Thyroid gland (tissue), 4 donors: ENCODE results near the gene WNT7B. TPM values are rescaled to one million over a fixed set of nuclear protein-coding genes. Genes with fewer than 3 reads are reported as not detected.

Experiments used
- DNase-seq, 2 donors: peaks; one replicate each; pipeline ENCODE4 v3.0.0-alpha.2; 2019
- H3K27ac ChIP-seq, 3 donors: fragments of 200-600 bp; sonication (generic); 1 replicate in 2 of 3; 2 replicates in 1 of 3; pipeline ENCODE4 v1.5.1; 2016 to 2019; ENCODE audit warnings: mild to moderate bottlenecking in 1 of 3, moderate library complexity in 1 of 3
- H3K27me3 ChIP-seq: fragments of 200-600 bp; sonication (generic); one replicate; pipeline ENCODE4 v1.5.1; 2019
- H3K36me3 ChIP-seq, 2 donors: fragments of 200-600 bp; sonication (generic); one replicate each; pipeline ENCODE4 v1.5.1; 2016 to 2019
- H3K4me1 ChIP-seq, 2 donors: fragments of 200-600 bp; sonication (generic); one replicate each; pipeline ENCODE4 v1.5.1; 2017 to 2019
- H3K4me3 ChIP-seq, 3 donors: fragments of 200-600 bp; sonication (generic); replicated peaks in 1 of 3; 1 replicate in 2 of 3; 2 replicates in 1 of 3; pipeline ENCODE4 v1.5.1; 2016; ENCODE audit warnings: mild to moderate bottlenecking in 1 of 3
- H3K9me3 ChIP-seq: fragments of 200-600 bp; sonication (generic); one replicate; pipeline ENCODE4 v1.5.1; 2017
- CTCF ChIP-seq, 6 experiments: fragments of 200-600 bp in 3 of 6; fragments of 450-650 bp in 3 of 6; sonication (generic) in 3 of 6; IDR thresholded peaks; one replicate each; pipeline ENCODE4 v1.5.1; 2016 to 2019; ENCODE audit warnings: antibody characterized with exemption in 6 of 6, mild to moderate bottlenecking in 2 of 6, inconsistent platforms in 1 of 6, moderate library complexity in 1 of 6
- POLR2A ChIP-seq, 2 donors: fragments of 450-650 bp; IDR thresholded peaks; one replicate each; pipeline ENCODE4 v1.6.1; 2017; ENCODE audit warnings: antibody characterized with exemption in 2 of 2, mild to moderate bottlenecking in 2 of 2, moderate library complexity in 1 of 2
- WGBS, 2 donors: methylation state at CpG; one replicate each; pipeline ENCODE4 v1.1.5; 2017; 5-methylcytosine and 5-hydroxymethylcytosine counted together
- intact Hi-C: fragments of 100-400 bp; cut with DNase I; formaldehyde crosslinking; loops from one replicate; pipeline ENCODE4 v1.15.1; 2023
- total RNA-seq, 4 donors: library from RNA; depleted of rRNA; stranded (reverse); fragments of >200 nt; gene quantifications; one replicate each; pipeline ENCODE4 v1.2.3, GENCODE V29; 2016

The WNT7B gene
- total RNA-seq, 4 donors from 2014 or later: 0.83 to 4.3 (median 2.5) TPM; not detected in 1

- Histone ChIP-seq H3K4me1 (peaks cover 0 to 19% of the 10 kb centered on the region in 2 donors), H3K27me3 (no peaks in the 10 kb centered on the region), H3K36me3 (no peaks in the 10 kb centered on the region), H3K27ac (no peak overlapping the region), H3K9me3 (no peaks in the 10 kb centered on the region), H3K4me3 (no peak overlapping the region)
- intact Hi-C loops: no loop called here
- peak; percentile 79 to 81 for DNase-seq
- WGBS, 2 donors: 33 to 40% methylated on average over 22 to 27 of the region's 27 CpGs
- TF ChIP-seq CTCF (IDR thresholded peaks at IDR 0.05) (no peak), POLR2A (IDR thresholded peaks at IDR 0.05) (no peak)
Measured at GRCh38 chr22:45911601-45912271, 65.2 kb downstream of the WNT7B start.

GRCh38 chr22:45910928-45911467, 66.0 kb downstream of the WNT7B start:
- Histone ChIP-seq H3K9me3 (no peaks in the 10 kb centered on the region), H3K4me3 (no peak overlapping the region), H3K4me1 (peaks cover 0 to 19% of the 10 kb centered on the region in 2 donors), H3K36me3 (no peaks in the 10 kb centered on the region), H3K27me3 (no peaks in the 10 kb centered on the region), H3K27ac (no peak overlapping the region)
- intact Hi-C loops: no loop called here
- TF ChIP-seq CTCF (IDR thresholded peaks at IDR 0.05) (no peak), POLR2A (IDR thresholded peaks at IDR 0.05) (no peak)
- no peak for DNase-seq
- WGBS, 2 donors: 80 to 86% methylated on average over 13 to 14 of the region's 17 CpGs

- 91 to 96% methylated on average over 3 to 6 of the region's 6 CpGs for WGBS, 2 donors
- no peaks in the 10 kb centered on the region for H3K27me3 ChIP-seq
- no peaks in the 10 kb centered on the region for H3K9me3 ChIP-seq
- no peaks in the 10 kb centered on the region for H3K36me3 ChIP-seq
- no peak overlapping the region for H3K27ac ChIP-seq
- peaks cover 0 to 19% of the 10 kb centered on the region in 2 donors for H3K4me1 ChIP-seq
- TF ChIP-seq CTCF (IDR thresholded peaks at IDR 0.05) (no peak), POLR2A (IDR thresholded peaks at IDR 0.05) (no peak)
- no peak overlapping the region for H3K4me3 ChIP-seq
- intact Hi-C loops: no loop called here
- no peak for DNase-seq
Measured at GRCh38 chr22:45908961-45909360, 68.0 kb downstream of the WNT7B start.

- Histone ChIP-seq H3K4me3 (no peak overlapping the region), H3K27me3 (no peaks in the 10 kb centered on the region), H3K27ac (no peak overlapping the region), H3K9me3 (no peaks in the 10 kb centered on the region), H3K36me3 (no peaks in the 10 kb centered on the region), H3K4me1 (peaks cover 0 to 28% of the 10 kb centered on the region in 2 donors)
- WGBS, 2 donors: 84 to 91% methylated on average over 10 to 12 of the region's 12 CpGs
- no peak for DNase-seq
- TF ChIP-seq POLR2A (IDR thresholded peaks at IDR 0.05): no peak
- no peak for TF ChIP-seq CTCF (IDR thresholded peaks at IDR 0.05)
- intact Hi-C loops: no loop called here
Measured at GRCh38 chr22:45907996-45908395, 69.0 kb downstream of the WNT7B start.

GRCh38 chr22:45907378-45907777, 69.6 kb downstream of the WNT7B start:
- intact Hi-C loops: no loop called here
- H3K27ac ChIP-seq: no peak overlapping the region
- H3K36me3 ChIP-seq: no peaks in the 10 kb centered on the region
- no peaks in the 10 kb centered on the region for H3K9me3 ChIP-seq
- no peaks in the 10 kb centered on the region for H3K27me3 ChIP-seq
- TF ChIP-seq POLR2A (IDR thresholded peaks at IDR 0.05): no peak
- TF ChIP-seq CTCF (IDR thresholded peaks at IDR 0.05): no peak
- H3K4me3 ChIP-seq: no peak overlapping the region
- no peak for DNase-seq
- H3K4me1 ChIP-seq: peaks cover 0 to 22% of the 10 kb centered on the region in 2 donors
- 75 to 92% methylated on average over 15 of the region's 15 CpGs for WGBS, 2 donors
